Liver (tissue), 9 donors: ENCODE measurements around the gene RARRES2. TPM values are rescaled to one million over a fixed set of nuclear protein-coding genes. Genes with fewer than 3 reads are reported as not detected.

Experiments used
- DNase-seq: peaks from one replicate; pipeline ENCODE4 v3.0.0-alpha.2; 2017; ENCODE audit warnings: low spot score
- H3K27ac ChIP-seq, 2 donors: one replicate each; pipeline ENCODE4 v1.7.0; 2013; ENCODE audit warnings: inconsistent platforms in 2 of 2, low read length in 2 of 2, control low read depth in 1 of 2, low read depth in 1 of 2, mild to moderate bottlenecking in 1 of 2
- H3K27me3 ChIP-seq, 4 donors: one replicate each; pipeline versions ENCODE4 v1.6.1 to v1.7.0; 2013; ENCODE audit warnings: low read length in 3 of 4, inconsistent platforms in 1 of 4, mild to moderate bottlenecking in 1 of 4, moderate library complexity in 1 of 4; ENCODE audit not compliant: control insufficient read depth in 4 of 4, insufficient read depth in 4 of 4
- H3K36me3 ChIP-seq, 4 donors: one replicate each; pipeline versions ENCODE4 v1.6.1 to v1.7.0; 2013; ENCODE audit warnings: low read length in 3 of 4, mild to moderate bottlenecking in 3 of 4, low read depth in 1 of 4, moderate library complexity in 1 of 4; ENCODE audit not compliant: control insufficient read depth in 4 of 4, insufficient read depth in 3 of 4
- H3K4me1 ChIP-seq, 4 donors: one replicate each; pipeline versions ENCODE4 v1.6.1 to v1.7.0; 2013; ENCODE audit warnings: low read length in 3 of 4, mild to moderate bottlenecking in 3 of 4, moderate library complexity in 1 of 4; ENCODE audit not compliant: control insufficient read depth in 4 of 4, insufficient read depth in 4 of 4
- H3K4me3 ChIP-seq, 3 donors: one replicate each; pipeline versions ENCODE4 v1.6.1 to v1.7.0; 2013; ENCODE audit warnings: low read length in 3 of 3, control low read depth in 1 of 3, low read depth in 1 of 3, mild to moderate bottlenecking in 1 of 3
- H3K9ac ChIP-seq, 2 donors: one replicate each; pipeline ENCODE4 v1.7.0; 2013; ENCODE audit warnings: low read length in 2 of 2, mild to moderate bottlenecking in 2 of 2, moderate library complexity in 2 of 2, control low read depth in 1 of 2, low read depth in 1 of 2
- H3K9me3 ChIP-seq, 4 donors: one replicate each; pipeline versions ENCODE4 v1.6.1 to v1.7.0; 2013; ENCODE audit warnings: low read length in 3 of 4; ENCODE audit not compliant: control insufficient read depth in 4 of 4
- EGR1 ChIP-seq, 2 donors: IDR thresholded peaks; 2 replicates each; pipeline ENCODE4 v1.6.1; 2016 to 2018; ENCODE audit warnings: antibody characterized with exemption in 2 of 2, low read depth in 2 of 2
- FOXA1 ChIP-seq: IDR thresholded peaks from 2 replicates; pipeline ENCODE4 v1.6.1; 2016; ENCODE audit warnings: antibody characterized with exemption
- FOXA2 ChIP-seq: IDR thresholded peaks from 2 replicates; pipeline ENCODE4 v1.6.1; 2016; ENCODE audit warnings: antibody characterized with exemption
- GABPA ChIP-seq, 2 donors: IDR thresholded peaks in 1 of 2; conservative IDR thresholded peaks in 1 of 2; 2 replicates each; pipeline ENCODE4 v1.6.1; 2016; ENCODE audit warnings: antibody characterized with exemption in 2 of 2, mild to moderate bottlenecking in 1 of 2, moderate library complexity in 1 of 2
- HNF4G ChIP-seq: IDR thresholded peaks from 2 replicates; pipeline ENCODE4 v1.6.1; 2016; ENCODE audit warnings: antibody characterized with exemption
- JUND ChIP-seq, 2 donors: IDR thresholded peaks; 2 replicates each; pipeline ENCODE4 v1.6.1; 2016; ENCODE audit warnings: antibody characterized with exemption in 2 of 2
- NR2F2 ChIP-seq: IDR thresholded peaks from 2 replicates; pipeline ENCODE4 v1.6.1; 2016; ENCODE audit warnings: antibody characterized with exemption
- RAD21 ChIP-seq, 2 donors: IDR thresholded peaks; 2 replicates each; pipeline ENCODE4 v1.6.1; 2016; ENCODE audit warnings: antibody characterized with exemption in 2 of 2, mild to moderate bottlenecking in 2 of 2
- REST ChIP-seq: IDR thresholded peaks from 2 replicates; pipeline ENCODE4 v1.6.1; 2016; ENCODE audit warnings: antibody characterized with exemption, mild to moderate bottlenecking
- RXRA ChIP-seq, 2 donors: IDR thresholded peaks; 2 replicates each; pipeline ENCODE4 v1.6.1; 2017 to 2018; ENCODE audit warnings: antibody characterized with exemption in 2 of 2, mild to moderate bottlenecking in 1 of 2
- TAF1 ChIP-seq: conservative IDR thresholded peaks from 2 replicates; pipeline ENCODE4 v1.6.1; 2016; ENCODE audit warnings: antibody characterized with exemption, mild to moderate bottlenecking
- YY1 ChIP-seq: IDR thresholded peaks from 2 replicates; pipeline ENCODE4 v1.6.1; 2016; ENCODE audit warnings: antibody characterized with exemption, mild to moderate bottlenecking
- WGBS: extraction: QIAGEN DNeasy Blood & Tissue Kit; methylation state at CpG from one replicate; pipeline ENCODE4 v1.1.7; 2013; 5-methylcytosine and 5-hydroxymethylcytosine counted together
- polyA plus RNA-seq, 2 donors: library from polyadenylated mRNA; stranded (reverse) in 1 of 2; unstranded in 1 of 2; fragments of 200-250 nt in 1 of 2; fragments of >200 nt in 1 of 2; fragmentation: Nextera tagmentation in 1 of 2; extraction: Ambion mirVana in 1 of 2; gene quantifications; one replicate each; pipeline versions ENCODE4 v1.2.1 to v1.2.3, GENCODE V29; 2013 to 2015
- total RNA-seq, 2 donors: library from RNA; depleted of rRNA; stranded (reverse); fragments of >200 nt; gene quantifications; one replicate each; pipeline ENCODE4 v1.2.3, GENCODE V29; 2014
- TF ChIP-seq, protein P1 (sequence below): IDR thresholded peaks from 2 replicates; pipeline ENCODE4 v1.6.1; 2016; ENCODE audit warnings: antibody characterized with exemption
- TF ChIP-seq, protein P2 (sequence below): IDR thresholded peaks from 2 replicates; pipeline ENCODE4 v1.6.1; 2016; ENCODE audit warnings: antibody characterized with exemption
- TF ChIP-seq, protein P3 (sequence below): fragments of 150-350 bp; IDR thresholded peaks from 2 replicates; pipeline ENCODE4 v1.5.1; 2017; ENCODE audit warnings: improper control_type of control experiment, low read depth, low read length; ENCODE audit not compliant: missing input control
- donor health status: healthy.
- donor health status: healthy.
- donor health status: healthy.
- donor health status: healthy.
- donor health status: healthy.

The RARRES2 gene
- total and polyA plus RNA-seq, 4 donors = 149 to 1,915 (median 842) TPM

- H3K27me3 ChIP-seq = no peaks in the 10 kb centered on the region
- no peaks in the 10 kb centered on the region for H3K9me3 ChIP-seq
- no peak overlapping the region for H3K9ac ChIP-seq
- no peak for DNase-seq
- H3K27ac ChIP-seq = no peak overlapping the region
- 97% methylated on average over 4 of the region's 4 CpGs for WGBS
- no peaks in the 10 kb centered on the region for H3K36me3 ChIP-seq
- no peak for TF ChIP-seq YY1
- no peak overlapping the region for H3K4me3 ChIP-seq
- H3K4me1 ChIP-seq = peaks cover 0 to 29% (median 20%) of the 10 kb centered on the region in 4 donors
These were observed 17.0 kb upstream of the RARRES2 start for GRCh38 chr7:150358433-150358832.

- TF ChIP-seq YY1 (no peak), FOXA1 (no peak), REST (no peak), JUND (IDR thresholded peaks at IDR 0.05) (no peak), TAF1 (no peak), RXRA (IDR thresholded peaks at IDR 0.05) (no peak)
- TF ChIP-seq, protein P1, sequence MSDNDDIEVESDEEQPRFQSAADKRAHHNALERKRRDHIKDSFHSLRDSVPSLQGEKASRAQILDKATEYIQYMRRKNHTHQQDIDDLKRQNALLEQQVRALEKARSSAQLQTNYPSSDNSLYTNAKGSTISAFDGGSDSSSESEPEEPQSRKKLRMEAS = no peak
- TF ChIP-seq, protein P2, sequence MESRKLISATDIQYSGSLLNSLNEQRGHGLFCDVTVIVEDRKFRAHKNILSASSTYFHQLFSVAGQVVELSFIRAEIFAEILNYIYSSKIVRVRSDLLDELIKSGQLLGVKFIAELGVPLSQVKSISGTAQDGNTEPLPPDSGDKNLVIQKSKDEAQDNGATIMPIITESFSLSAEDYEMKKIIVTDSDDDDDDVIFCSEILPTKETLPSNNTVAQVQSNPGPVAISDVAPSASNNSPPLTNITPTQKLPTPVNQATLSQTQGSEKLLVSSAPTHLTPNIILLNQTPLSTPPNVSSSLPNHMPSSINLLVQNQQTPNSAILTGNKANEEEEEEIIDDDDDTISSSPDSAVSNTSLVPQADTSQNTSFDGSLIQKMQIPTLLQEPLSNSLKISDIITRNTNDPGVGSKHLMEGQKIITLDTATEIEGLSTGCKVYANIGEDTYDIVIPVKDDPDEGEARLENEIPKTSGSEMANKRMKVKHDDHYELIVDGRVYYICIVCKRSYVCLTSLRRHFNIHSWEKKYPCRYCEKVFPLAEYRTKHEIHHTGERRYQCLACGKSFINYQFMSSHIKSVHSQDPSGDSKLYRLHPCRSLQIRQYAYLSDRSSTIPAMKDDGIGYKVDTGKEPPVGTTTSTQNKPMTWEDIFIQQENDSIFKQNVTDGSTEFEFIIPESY = no peak
- TF ChIP-seq, protein P3, sequence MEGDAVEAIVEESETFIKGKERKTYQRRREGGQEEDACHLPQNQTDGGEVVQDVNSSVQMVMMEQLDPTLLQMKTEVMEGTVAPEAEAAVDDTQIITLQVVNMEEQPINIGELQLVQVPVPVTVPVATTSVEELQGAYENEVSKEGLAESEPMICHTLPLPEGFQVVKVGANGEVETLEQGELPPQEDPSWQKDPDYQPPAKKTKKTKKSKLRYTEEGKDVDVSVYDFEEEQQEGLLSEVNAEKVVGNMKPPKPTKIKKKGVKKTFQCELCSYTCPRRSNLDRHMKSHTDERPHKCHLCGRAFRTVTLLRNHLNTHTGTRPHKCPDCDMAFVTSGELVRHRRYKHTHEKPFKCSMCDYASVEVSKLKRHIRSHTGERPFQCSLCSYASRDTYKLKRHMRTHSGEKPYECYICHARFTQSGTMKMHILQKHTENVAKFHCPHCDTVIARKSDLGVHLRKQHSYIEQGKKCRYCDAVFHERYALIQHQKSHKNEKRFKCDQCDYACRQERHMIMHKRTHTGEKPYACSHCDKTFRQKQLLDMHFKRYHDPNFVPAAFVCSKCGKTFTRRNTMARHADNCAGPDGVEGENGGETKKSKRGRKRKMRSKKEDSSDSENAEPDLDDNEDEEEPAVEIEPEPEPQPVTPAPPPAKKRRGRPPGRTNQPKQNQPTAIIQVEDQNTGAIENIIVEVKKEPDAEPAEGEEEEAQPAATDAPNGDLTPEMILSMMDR = no peak
- no peaks in the 10 kb centered on the region for H3K36me3 ChIP-seq
- WGBS = 89% methylated on average over 13 of the region's 13 CpGs
- H3K9ac ChIP-seq = no peak overlapping the region
- no peak overlapping the region for H3K27ac ChIP-seq
- no peak overlapping the region for H3K4me3 ChIP-seq
- DNase-seq = no peak
- no peaks in the 10 kb centered on the region for H3K27me3 ChIP-seq
- H3K9me3 ChIP-seq = no peaks in the 10 kb centered on the region
- peaks cover 0 to 29% (median 20%) of the 10 kb centered on the region in 4 donors for H3K4me1 ChIP-seq
These were observed 16.5 kb upstream of the RARRES2 start for GRCh38 chr7:150357771-150358427.

- Histone ChIP-seq H3K4me1 (peaks cover 0 to 29% (median 20%) of the 10 kb centered on the region in 4 donors), H3K27me3 (no peaks in the 10 kb centered on the region), H3K9me3 (no peaks in the 10 kb centered on the region), H3K27ac (no peak overlapping the region), H3K36me3 (no peaks in the 10 kb centered on the region), H3K9ac (no peak overlapping the region), H3K4me3 (no peak overlapping the region)
- 55% methylated on average over 9 of the region's 9 CpGs for WGBS
- no peak for DNase-seq
- no peak for TF ChIP-seq NR2F2
- no peak for TF ChIP-seq HNF4G
- TF ChIP-seq FOXA2 = no peak
- TF ChIP-seq, protein P2 = no peak
- TF ChIP-seq EGR1 (IDR thresholded peaks at IDR 0.05; ENCODE audit: low read depth in 2 of 2) = no peak
- TF ChIP-seq RAD21 (IDR thresholded peaks at IDR 0.05) = no peak
- TF ChIP-seq, protein P3 = no peak
- no peak for TF ChIP-seq GABPA (IDR thresholded peaks at IDR 0.05 in 1 of 2, conservative IDR thresholded peaks at IDR 0.05 in 1 of 2)
These were observed 15.8 kb upstream of the RARRES2 start for GRCh38 chr7:150357270-150357669.
